GM12878 (cell line): Measurements from ENCODE around the gene OSM. TPM values are rescaled to one million over a fixed set of nuclear protein-coding genes. Genes with fewer than 3 reads are reported as not detected.

Experiments
- MEF2A ChIP-seq: IDR thresholded peaks from 2 replicates; pipeline ENCODE4 v1.6.1; 2011; ENCODE audit warnings: low read depth, mild to moderate bottlenecking, low read length, moderate library complexity; ENCODE audit not compliant: insufficient read depth
- SRF ChIP-seq, 2 experiments: IDR thresholded peaks; 2 replicates each; pipeline ENCODE4 v1.6.1; 2011; ENCODE audit warnings: low read depth in 2 of 2, low read length in 2 of 2, mild to moderate bottlenecking in 1 of 2, moderate library complexity in 1 of 2
- polyA plus RNA-seq, 11 experiments: library from polyadenylated mRNA; depleted of rRNA in 4 of 11; unstranded in 6 of 11; stranded (reverse) in 5 of 11; fragments of >200 nt; fragmentation: Nextera tagmentation in 4 of 11; fragmentation: Illumina TruSeq in 1 of 11; extraction: Ambion mirVana in 4 of 11; extraction: Trizol in 1 of 11; gene quantifications; 1 replicate in 1 of 11; 2 replicates in 10 of 11; pipeline versions ENCODE4 v1.2.1 to v1.2.3, GENCODE V29; 2011 to 2016; ENCODE audit warnings: inconsistent platforms in 2 of 11, missing spikeins in 2 of 11, low read depth in 1 of 11
- total RNA-seq, 4 experiments: library from RNA; depleted of rRNA in 3 of 4; stranded (reverse); fragments of >200 nt in 3 of 4; fragmentation: Illumina TruSeq in 1 of 4; extraction: Trizol in 1 of 4; gene quantifications; 2 replicates each; pipeline versions ENCODE4 v1.2.1 to v1.2.3, GENCODE V29; 2013 to 2021
- TF ChIP-seq, protein P1 (sequence below): IDR thresholded peaks from 2 replicates; pipeline ENCODE4 v1.6.1; 2012; ENCODE audit warnings: improper control_type of control experiment, low read depth, low read length; ENCODE audit not compliant: insufficient replicate concordance
- TF ChIP-seq, protein P2 (sequence below): IDR thresholded peaks from 2 replicates; pipeline ENCODE4 v1.6.1; 2012; ENCODE audit warnings: mild to moderate bottlenecking, low read depth, low read length

The OSM gene
- total and polyA plus RNA-seq, 10 of the 15 experiments (the other 5 are each of a cell fraction or from before 2014, with no cell fraction given), result 0.06 to 1.4 (median 0.59) TPM

GRCh38 chr22:30289980-30290313 is 23.3 kb upstream of the OSM start (continued):
- TF ChIP-seq, protein P1, sequence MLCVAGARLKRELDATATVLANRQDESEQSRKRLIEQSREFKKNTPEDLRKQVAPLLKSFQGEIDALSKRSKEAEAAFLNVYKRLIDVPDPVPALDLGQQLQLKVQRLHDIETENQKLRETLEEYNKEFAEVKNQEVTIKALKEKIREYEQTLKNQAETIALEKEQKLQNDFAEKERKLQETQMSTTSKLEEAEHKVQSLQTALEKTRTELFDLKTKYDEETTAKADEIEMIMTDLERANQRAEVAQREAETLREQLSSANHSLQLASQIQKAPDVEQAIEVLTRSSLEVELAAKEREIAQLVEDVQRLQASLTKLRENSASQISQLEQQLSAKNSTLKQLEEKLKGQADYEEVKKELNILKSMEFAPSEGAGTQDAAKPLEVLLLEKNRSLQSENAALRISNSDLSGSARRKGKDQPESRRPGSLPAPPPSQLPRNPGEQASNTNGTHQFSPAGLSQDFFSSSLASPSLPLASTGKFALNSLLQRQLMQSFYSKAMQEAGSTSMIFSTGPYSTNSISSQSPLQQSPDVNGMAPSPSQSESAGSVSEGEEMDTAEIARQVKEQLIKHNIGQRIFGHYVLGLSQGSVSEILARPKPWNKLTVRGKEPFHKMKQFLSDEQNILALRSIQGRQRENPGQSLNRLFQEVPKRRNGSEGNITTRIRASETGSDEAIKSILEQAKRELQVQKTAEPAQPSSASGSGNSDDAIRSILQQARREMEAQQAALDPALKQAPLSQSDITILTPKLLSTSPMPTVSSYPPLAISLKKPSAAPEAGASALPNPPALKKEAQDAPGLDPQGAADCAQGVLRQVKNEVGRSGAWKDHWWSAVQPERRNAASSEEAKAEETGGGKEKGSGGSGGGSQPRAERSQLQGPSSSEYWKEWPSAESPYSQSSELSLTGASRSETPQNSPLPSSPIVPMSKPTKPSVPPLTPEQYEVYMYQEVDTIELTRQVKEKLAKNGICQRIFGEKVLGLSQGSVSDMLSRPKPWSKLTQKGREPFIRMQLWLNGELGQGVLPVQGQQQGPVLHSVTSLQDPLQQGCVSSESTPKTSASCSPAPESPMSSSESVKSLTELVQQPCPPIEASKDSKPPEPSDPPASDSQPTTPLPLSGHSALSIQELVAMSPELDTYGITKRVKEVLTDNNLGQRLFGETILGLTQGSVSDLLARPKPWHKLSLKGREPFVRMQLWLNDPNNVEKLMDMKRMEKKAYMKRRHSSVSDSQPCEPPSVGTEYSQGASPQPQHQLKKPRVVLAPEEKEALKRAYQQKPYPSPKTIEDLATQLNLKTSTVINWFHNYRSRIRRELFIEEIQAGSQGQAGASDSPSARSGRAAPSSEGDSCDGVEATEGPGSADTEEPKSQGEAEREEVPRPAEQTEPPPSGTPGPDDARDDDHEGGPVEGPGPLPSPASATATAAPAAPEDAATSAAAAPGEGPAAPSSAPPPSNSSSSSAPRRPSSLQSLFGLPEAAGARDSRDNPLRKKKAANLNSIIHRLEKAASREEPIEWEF, result no peak
- TF ChIP-seq MEF2A (no peak), SRF (IDR thresholded peaks at IDR 0.05; ENCODE audit: low read depth in 2 of 2, low read length in 2 of 2) (no peak)
- TF ChIP-seq, protein P2, sequence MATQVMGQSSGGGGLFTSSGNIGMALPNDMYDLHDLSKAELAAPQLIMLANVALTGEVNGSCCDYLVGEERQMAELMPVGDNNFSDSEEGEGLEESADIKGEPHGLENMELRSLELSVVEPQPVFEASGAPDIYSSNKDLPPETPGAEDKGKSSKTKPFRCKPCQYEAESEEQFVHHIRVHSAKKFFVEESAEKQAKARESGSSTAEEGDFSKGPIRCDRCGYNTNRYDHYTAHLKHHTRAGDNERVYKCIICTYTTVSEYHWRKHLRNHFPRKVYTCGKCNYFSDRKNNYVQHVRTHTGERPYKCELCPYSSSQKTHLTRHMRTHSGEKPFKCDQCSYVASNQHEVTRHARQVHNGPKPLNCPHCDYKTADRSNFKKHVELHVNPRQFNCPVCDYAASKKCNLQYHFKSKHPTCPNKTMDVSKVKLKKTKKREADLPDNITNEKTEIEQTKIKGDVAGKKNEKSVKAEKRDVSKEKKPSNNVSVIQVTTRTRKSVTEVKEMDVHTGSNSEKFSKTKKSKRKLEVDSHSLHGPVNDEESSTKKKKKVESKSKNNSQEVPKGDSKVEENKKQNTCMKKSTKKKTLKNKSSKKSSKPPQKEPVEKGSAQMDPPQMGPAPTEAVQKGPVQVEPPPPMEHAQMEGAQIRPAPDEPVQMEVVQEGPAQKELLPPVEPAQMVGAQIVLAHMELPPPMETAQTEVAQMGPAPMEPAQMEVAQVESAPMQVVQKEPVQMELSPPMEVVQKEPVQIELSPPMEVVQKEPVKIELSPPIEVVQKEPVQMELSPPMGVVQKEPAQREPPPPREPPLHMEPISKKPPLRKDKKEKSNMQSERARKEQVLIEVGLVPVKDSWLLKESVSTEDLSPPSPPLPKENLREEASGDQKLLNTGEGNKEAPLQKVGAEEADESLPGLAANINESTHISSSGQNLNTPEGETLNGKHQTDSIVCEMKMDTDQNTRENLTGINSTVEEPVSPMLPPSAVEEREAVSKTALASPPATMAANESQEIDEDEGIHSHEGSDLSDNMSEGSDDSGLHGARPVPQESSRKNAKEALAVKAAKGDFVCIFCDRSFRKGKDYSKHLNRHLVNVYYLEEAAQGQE, result no peak
